NCI-H1417 (cell line): Measurements from ENCODE around the gene TP53I13.

Source experiments
- DNase-seq, 3 experiments: peaks; one replicate each; lab custom pipeline; 2025; lab: John Stamatoyannopoulos, UW

TP53I13 gene

GRCh38 chr17:29566473-29567303 is 1.8 kb upstream of the TP53I13 start, which contains the start of gene ABHD15:
ABHD15 (minus strand) TSS chr17:29567037; CDS start chr17:29566966, 71 bp downstream.
- peak; percentile 40 to 79 (median 70) for DNase-seq

GRCh38 chr17:29567304-29567553 is 1.3 kb upstream of the TP53I13 start:
- no peak for DNase-seq

- peak in 2 of 3 experiments; percentile 72 to 73 for DNase-seq
Measured at GRCh38 chr17:29567554-29568330, 759 bp upstream of the TP53I13 start.

- DNase-seq, result peak in 1 of 3 experiments; percentile 34
Measured at GRCh38 chr17:29569245-29569950, 897 bp downstream of the TP53I13 start.

- no peak for DNase-seq
Measured at GRCh38 chr17:29570521-29570920, 2.0 kb downstream of the TP53I13 start.

- no peak for DNase-seq
Measured at GRCh38 chr17:29571486-29571882, 3.0 kb downstream of the TP53I13 start.

GRCh38 chr17:29571883-29572681 is 3.6 kb downstream of the TP53I13 start:
- DNase-seq, result no peak

- DNase-seq, result no peak
Measured at GRCh38 chr17:29572691-29573557, 4.4 kb downstream of the TP53I13 start.

- no peak for DNase-seq
Measured at GRCh38 chr17:29573558-29573869, 5.0 kb downstream of the TP53I13 start.

GRCh38 chr17:29573871-29574731 is 5.6 kb downstream of the TP53I13 start:
- DNase-seq, result no peak

GRCh38 chr17:29574732-29575510 is 6.4 kb downstream of the TP53I13 start:
- no peak for DNase-seq

- DNase-seq, result no peak
Measured at GRCh38 chr17:29575511-29576213, 7.2 kb downstream of the TP53I13 start.

- no peak for DNase-seq
Measured at GRCh38 chr17:29576214-29577000, 7.9 kb downstream of the TP53I13 start.

- DNase-seq, result no peak
Measured at GRCh38 chr17:29577001-29577370, 8.5 kb downstream of the TP53I13 start.

GRCh38 chr17:29577385-29578211 is 9.1 kb downstream of the TP53I13 start:
- DNase-seq, result no peak

- DNase-seq, result no peak
Measured at GRCh38 chr17:29578626-29579485, 10.4 kb downstream of the TP53I13 start.
